K562 (cell line): ENCODE measurements around the gene MICU1. TPM values are rescaled to one million over a fixed set of nuclear protein-coding genes. Genes with fewer than 3 reads are reported as not detected.

Experiments
- E2F3 ChIP-seq: fragments of 250-450 bp; sonication (Bioruptor Pico); IDR thresholded peaks from 2 replicates; pipeline ENCODE4 v1.4.0; 2020; ENCODE audit warnings: mild to moderate bottlenecking
- ELF2 ChIP-seq: fragments of 250-450 bp; sonication (Bioruptor Pico); IDR thresholded peaks from 2 replicates; pipeline ENCODE4 v1.5.0; 2021; ENCODE audit warnings: mild to moderate bottlenecking
- GATAD2B ChIP-seq: fragments of 450-650 bp; IDR thresholded peaks from 2 replicates; pipeline ENCODE4 v1.6.1; 2017; ENCODE audit warnings: mild to moderate bottlenecking, borderline replicate concordance
- ILK ChIP-seq: fragments of 450-650 bp; IDR thresholded peaks from 2 replicates; pipeline ENCODE4 v1.6.1; 2016; ENCODE audit warnings: missing genetic modification characterization, low read depth, mild to moderate bottlenecking, missing compliant biosample characterization, moderate library complexity, borderline replicate concordance
- PRPF4 ChIP-seq: fragments of 200-400 bp; formaldehyde crosslinking; IDR thresholded peaks from one replicate; pipeline ENCODE4 v1.6.1; 2017; ENCODE audit warnings: low read length, low read depth, mild to moderate bottlenecking; ENCODE audit not compliant: insufficient read depth, poor library complexity, severe bottlenecking
- RAD21 ChIP-seq, 2 experiments: fragments of 250-450 bp in 1 of 2; fragments of 450-650 bp in 1 of 2; sonication (Bioruptor Pico) in 1 of 2; formaldehyde crosslinking in 1 of 2; IDR thresholded peaks in 1 of 2; conservative IDR thresholded peaks in 1 of 2; 2 replicates each; pipeline versions ENCODE4 v1.4.0 to v1.8.0; 2020 to 2022; ENCODE audit warnings: mild to moderate bottlenecking in 2 of 2, moderate library complexity in 1 of 2
- TCF7L2 ChIP-seq: fragments of 150-350 bp; IDR thresholded peaks from 2 replicates; pipeline ENCODE4 v1.6.1; 2016; ENCODE audit warnings: low read depth, mild to moderate bottlenecking, low read length, moderate library complexity
- TCFL5 ChIP-seq: fragments of 250-450 bp; sonication (Bioruptor Pico); conservative IDR thresholded peaks from 2 replicates; pipeline ENCODE4 v1.6.1; 2021; ENCODE audit warnings: mild to moderate bottlenecking, moderate library complexity, matching md5 sums
- TRIM24 ChIP-seq, 2 experiments: fragments of 450-650 bp; IDR thresholded peaks; 2 replicates each; pipeline ENCODE4 v1.6.1; 2016
- ZNF224 ChIP-seq: sonication (generic); formaldehyde crosslinking; IDR thresholded peaks from 2 replicates; pipeline ENCODE4 v1.8.0; 2022; ENCODE audit warnings: mild to moderate bottlenecking, missing genetic modification reagents
- ZNF583 ChIP-seq: fragments of 250-450 bp; sonication (Bioruptor Pico); IDR thresholded peaks from 2 replicates; pipeline ENCODE4 v1.4.0; 2020
- ZNF589 ChIP-seq: fragments of 200-800 bp; sonication (Bioruptor generic); IDR thresholded peaks from 2 replicates; pipeline ENCODE4 v1.6.1; 2016; ENCODE audit warnings: low read depth, missing genetic modification characterization, missing compliant biosample characterization
- ZNF780A ChIP-seq: fragments of 250-450 bp; sonication (Bioruptor Pico); IDR thresholded peaks from 2 replicates; pipeline ENCODE4 v1.5.0; 2021; ENCODE audit warnings: mild to moderate bottlenecking
- polyA plus RNA-seq, 8 experiments: library from polyadenylated mRNA; depleted of rRNA in 4 of 8; stranded (reverse) in 5 of 8; unstranded in 3 of 8; fragments of >200 nt; fragmentation: Nextera tagmentation in 2 of 8; fragmentation: Illumina TruSeq in 1 of 8; extraction: Ambion mirVana in 2 of 8; extraction: Trizol in 1 of 8; gene quantifications; 2 replicates each; pipeline versions ENCODE4 v1.2.1 to v1.2.3, GENCODE V29; 2011 to 2014; ENCODE audit warnings: inconsistent platforms in 1 of 8, missing spikeins in 1 of 8
- total RNA-seq, 7 experiments: library from RNA; depleted of rRNA in 6 of 7; stranded (reverse); fragments of >200 nt in 6 of 7; fragmentation: Illumina TruSeq in 2 of 7; extraction: Trizol in 2 of 7; gene quantifications; 2 replicates each; pipeline versions ENCODE4 v1.2.1 to v1.2.3, GENCODE V29; 2011 to 2021; ENCODE audit warnings: low replicate concordance in 1 of 7
- TF ChIP-seq, protein P1 (sequence below): fragments of 200-800 bp; sonication (Bioruptor generic); IDR thresholded peaks from 2 replicates; pipeline ENCODE4 v1.6.1; 2016; ENCODE audit warnings: missing genetic modification characterization, missing compliant biosample characterization

The MICU1 gene
- total and polyA plus RNA-seq, 9 of the 15 experiments (the other 6 are each of a cell fraction or from before 2014, with no cell fraction given): 29.3 to 76.8 (median 48.4) TPM

DNA sequence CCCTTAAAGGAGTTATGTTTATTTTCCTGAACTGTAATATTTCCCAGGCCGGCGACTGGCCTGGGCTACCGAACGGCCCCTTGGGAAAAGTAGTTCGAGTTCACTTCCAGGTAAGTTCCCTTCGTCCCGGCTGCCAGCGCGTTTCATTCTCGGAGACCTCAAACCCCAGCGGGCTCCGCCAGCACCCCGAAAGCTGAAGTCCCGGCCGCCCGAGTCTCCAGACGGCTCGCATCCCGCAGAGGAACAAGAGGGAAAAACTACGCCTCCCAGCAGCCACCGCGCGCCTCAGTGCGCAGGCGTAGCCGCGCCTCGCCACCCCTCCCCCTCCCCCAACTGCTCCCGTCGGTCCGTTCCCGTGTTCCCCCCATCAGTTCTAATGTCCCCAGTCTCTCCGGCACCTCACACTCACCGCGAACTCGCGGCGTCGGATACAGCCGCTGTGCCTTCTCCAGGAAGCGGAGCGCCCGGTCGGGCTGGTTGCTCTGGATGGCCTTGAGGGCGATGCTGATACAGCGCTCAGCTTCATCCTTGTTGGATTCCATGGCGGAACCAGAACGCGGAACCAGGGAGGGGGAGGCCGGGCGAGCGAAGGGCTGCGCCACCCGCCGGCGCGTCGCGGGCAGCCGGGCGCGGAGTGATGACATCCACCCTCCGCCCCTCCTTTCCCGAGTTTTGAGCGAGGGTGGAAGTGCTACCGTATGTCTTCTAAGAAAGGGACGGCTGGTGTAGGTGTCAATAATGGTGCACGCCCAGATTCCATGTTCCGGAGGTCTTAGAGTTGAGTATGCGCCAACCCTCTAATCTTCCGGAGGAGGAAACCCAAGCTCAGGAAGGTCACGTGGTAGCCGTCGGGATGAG is 271.3 kb downstream of the MICU1 start, which contains the start of gene DNAJB12 (continued):
- TF ChIP-seq ILK (tag) (no peak), ZNF583 (CRISPR knock-in tag) (0 out of 2 replicates have a peak, but pooled peaks have one; percentile 26), ELF2 (CRISPR knock-in tag) (peak; percentile 89), TCF7L2 (no peak), E2F3 (CRISPR knock-in tag) (peak; percentile 60; the same call in 1 of the 2 replicates), ZNF224 (peak; percentile 59; the same call in 1 of the 2 replicates), TCFL5 (CRISPR knock-in tag) (no peak), GATAD2B (peak; percentile 56; the same call in 1 of the 2 replicates), TRIM24 (IDR thresholded peaks at IDR 0.05) (peak; percentile 44 to 99; a peak in 3 of 4 replicates), RAD21 (CRISPR knock-in tag; conservative IDR thresholded peaks at IDR 0.05 in 1 of 2, IDR thresholded peaks at IDR 0.05 in 1 of 2) (peak in 1 of 2 experiments; percentile 17; a peak in 1 of 4 replicates), ZNF589 (CRISPR knock-in tag) (peak; percentile 55; the same call in 1 of the 2 replicates), ZNF780A (CRISPR knock-in tag) (no peak), PRPF4 (peak; percentile 87)
- TF ChIP-seq, protein P1, sequence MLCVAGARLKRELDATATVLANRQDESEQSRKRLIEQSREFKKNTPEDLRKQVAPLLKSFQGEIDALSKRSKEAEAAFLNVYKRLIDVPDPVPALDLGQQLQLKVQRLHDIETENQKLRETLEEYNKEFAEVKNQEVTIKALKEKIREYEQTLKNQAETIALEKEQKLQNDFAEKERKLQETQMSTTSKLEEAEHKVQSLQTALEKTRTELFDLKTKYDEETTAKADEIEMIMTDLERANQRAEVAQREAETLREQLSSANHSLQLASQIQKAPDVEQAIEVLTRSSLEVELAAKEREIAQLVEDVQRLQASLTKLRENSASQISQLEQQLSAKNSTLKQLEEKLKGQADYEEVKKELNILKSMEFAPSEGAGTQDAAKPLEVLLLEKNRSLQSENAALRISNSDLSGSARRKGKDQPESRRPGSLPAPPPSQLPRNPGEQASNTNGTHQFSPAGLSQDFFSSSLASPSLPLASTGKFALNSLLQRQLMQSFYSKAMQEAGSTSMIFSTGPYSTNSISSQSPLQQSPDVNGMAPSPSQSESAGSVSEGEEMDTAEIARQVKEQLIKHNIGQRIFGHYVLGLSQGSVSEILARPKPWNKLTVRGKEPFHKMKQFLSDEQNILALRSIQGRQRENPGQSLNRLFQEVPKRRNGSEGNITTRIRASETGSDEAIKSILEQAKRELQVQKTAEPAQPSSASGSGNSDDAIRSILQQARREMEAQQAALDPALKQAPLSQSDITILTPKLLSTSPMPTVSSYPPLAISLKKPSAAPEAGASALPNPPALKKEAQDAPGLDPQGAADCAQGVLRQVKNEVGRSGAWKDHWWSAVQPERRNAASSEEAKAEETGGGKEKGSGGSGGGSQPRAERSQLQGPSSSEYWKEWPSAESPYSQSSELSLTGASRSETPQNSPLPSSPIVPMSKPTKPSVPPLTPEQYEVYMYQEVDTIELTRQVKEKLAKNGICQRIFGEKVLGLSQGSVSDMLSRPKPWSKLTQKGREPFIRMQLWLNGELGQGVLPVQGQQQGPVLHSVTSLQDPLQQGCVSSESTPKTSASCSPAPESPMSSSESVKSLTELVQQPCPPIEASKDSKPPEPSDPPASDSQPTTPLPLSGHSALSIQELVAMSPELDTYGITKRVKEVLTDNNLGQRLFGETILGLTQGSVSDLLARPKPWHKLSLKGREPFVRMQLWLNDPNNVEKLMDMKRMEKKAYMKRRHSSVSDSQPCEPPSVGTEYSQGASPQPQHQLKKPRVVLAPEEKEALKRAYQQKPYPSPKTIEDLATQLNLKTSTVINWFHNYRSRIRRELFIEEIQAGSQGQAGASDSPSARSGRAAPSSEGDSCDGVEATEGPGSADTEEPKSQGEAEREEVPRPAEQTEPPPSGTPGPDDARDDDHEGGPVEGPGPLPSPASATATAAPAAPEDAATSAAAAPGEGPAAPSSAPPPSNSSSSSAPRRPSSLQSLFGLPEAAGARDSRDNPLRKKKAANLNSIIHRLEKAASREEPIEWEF (CRISPR knock-in tag): no peak; the same call in 1 of the 2 replicates
